ENCODE results near the gene C16orf87. TPM values are rescaled to one million over a fixed set of nuclear protein-coding genes. Genes with fewer than 3 reads are reported as not detected.

Gene C16orf87
- total RNA-seq, 1 experiment from 2014 or later, result 7.8 TPM

GRCh38 chr16:46857368-46857945, 26.5 kb upstream of the C16orf87 start:
- ChIA-PET CTCF (no interaction called here), POLR2A (ENCODE audit: unreplicated experiment) (interaction anchor here (0.7 kb wide), 1 partner anchor 865 kb away, joined by 4 read pairs; no protein-coding TSS in a partner anchor)
- Histone ChIP-seq H3K4me3 (no peak overlapping the region), H3K9me3 (ENCODE audit: insufficient read depth, low read depth) (no peaks in the 10 kb centered on the region), H3K27ac (no peak overlapping the region), H4K20me1 (ENCODE audit: insufficient read depth) (no peaks in the 10 kb centered on the region), H3K9me2 (ENCODE audit: insufficient read depth) (no peaks in the 10 kb centered on the region), H3K4me1 (replicated peaks; ENCODE audit: insufficient read depth) (peaks cover 13% of the 10 kb centered on the region), H2AFZ (no peak overlapping the region), H3K27me3 (ENCODE audit: insufficient read depth, low read depth) (no peaks in the 10 kb centered on the region), H3K79me2 (ENCODE audit: low read depth) (no peaks in the 10 kb centered on the region), H3K4me2 (no peak overlapping the region), H3K36me3 (ENCODE audit: low read depth) (no peaks in the 10 kb centered on the region), H3F3A (ENCODE audit: insufficient read depth, low read depth) (peaks cover 26% of the 10 kb centered on the region; the same call in 1 of the 2 replicates)
- intact Hi-C loops (cut with micrococcal nuclease; ENCODE audit: unreplicated experiment), result loop anchor here (10.0 kb wide), 1 partner anchor 1307 kb away; no protein-coding TSS in a partner anchor
- no TSS peak for BruUV-seq (replicated peaks)
- no peak for DNase-seq
- TF ChIP-seq CTCF (conservative IDR thresholded peaks at IDR 0.05) (peak; percentile 48), EZH2 (IDR thresholded peaks at IDR 0.05; ENCODE audit: low read depth) (no peak)

DNA sequence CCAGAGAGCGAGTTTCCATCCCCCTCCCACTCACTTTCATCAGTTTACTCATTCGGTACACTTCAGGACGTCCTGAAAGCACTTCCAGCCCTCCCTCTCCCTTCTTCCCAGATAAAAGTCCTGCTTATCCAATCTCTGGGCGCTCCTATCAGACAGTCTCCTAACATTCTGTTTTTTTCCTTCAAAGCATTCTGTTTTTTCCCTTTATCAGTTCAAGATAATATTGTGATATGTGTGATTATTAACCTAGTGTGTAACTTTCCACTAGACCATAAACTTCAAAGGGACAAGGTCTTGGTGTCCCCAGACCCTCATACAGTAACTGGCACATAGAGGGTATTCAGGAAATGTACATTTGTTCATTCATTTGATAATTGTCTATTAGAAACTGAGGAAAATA, 24.4 kb upstream of the C16orf87 start:
- Histone ChIP-seq H2AFZ (no peak overlapping the region), H3K27ac (no peak overlapping the region), H3K79me2 (ENCODE audit: low read depth) (no peaks in the 10 kb centered on the region), H3K4me3 (no peak overlapping the region), H3F3A (ENCODE audit: insufficient read depth, low read depth) (peaks cover 23% of the 10 kb centered on the region; the same call in 1 of the 2 replicates), H3K36me3 (ENCODE audit: low read depth) (no peaks in the 10 kb centered on the region), H3K4me1 (replicated peaks; ENCODE audit: insufficient read depth) (peaks cover 15% of the 10 kb centered on the region), H3K27me3 (ENCODE audit: insufficient read depth, low read depth) (no peaks in the 10 kb centered on the region), H3K9me2 (ENCODE audit: insufficient read depth) (no peaks in the 10 kb centered on the region), H3K4me2 (no peak overlapping the region), H3K9me3 (ENCODE audit: insufficient read depth, low read depth) (no peaks in the 10 kb centered on the region), H4K20me1 (ENCODE audit: insufficient read depth) (no peaks in the 10 kb centered on the region)
- CTCF ChIA-PET, result no interaction called here
- POLR2A ChIA-PET (ENCODE audit: unreplicated experiment), result no interaction called here
- BruUV-seq (replicated peaks), result no TSS peak
- DNase-seq, result no peak
- intact Hi-C loops (cut with micrococcal nuclease; ENCODE audit: unreplicated experiment), result loop anchor here (10.0 kb wide), 1 partner anchor 1309 kb away; no protein-coding TSS in a partner anchor
- no peak for TF ChIP-seq CTCF (conservative IDR thresholded peaks at IDR 0.05)
- TF ChIP-seq EZH2 (IDR thresholded peaks at IDR 0.05; ENCODE audit: low read depth), result no peak

DNA sequence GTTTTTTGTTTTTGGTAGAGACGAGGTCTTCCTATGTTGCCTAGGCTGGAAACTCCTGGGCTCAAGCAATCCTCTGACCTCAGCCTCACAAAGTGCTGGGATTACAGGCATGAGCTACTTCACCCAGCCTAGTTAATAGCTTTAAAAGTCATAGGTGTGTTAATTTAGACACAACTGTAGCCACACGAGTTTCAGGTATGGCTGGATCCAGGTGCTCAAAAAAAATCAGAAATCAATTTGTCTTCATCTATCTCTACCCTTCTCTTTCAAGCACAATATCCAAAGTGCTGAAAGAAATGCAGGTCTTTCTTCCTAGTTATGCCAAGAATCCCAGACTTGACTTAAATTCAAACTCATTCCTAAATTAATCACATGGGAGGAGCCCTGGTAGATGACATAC, 23.9 kb upstream of the C16orf87 start:
- H3K27ac ChIP-seq, result no peak overlapping the region
- no peaks in the 10 kb centered on the region for H3K36me3 ChIP-seq (ENCODE audit: low read depth)
- H3K4me1 ChIP-seq (replicated peaks; ENCODE audit: insufficient read depth), result peaks cover 11% of the 10 kb centered on the region
- no peak overlapping the region for H3K4me3 ChIP-seq
- intact Hi-C loops (cut with micrococcal nuclease; ENCODE audit: unreplicated experiment), result loop anchor here (1.0 to 10.0 kb wide), 3 partner anchors 54 to 1310 kb away; no protein-coding TSS in a partner anchor
- H3K27me3 ChIP-seq (ENCODE audit: insufficient read depth, low read depth), result no peaks in the 10 kb centered on the region
- H3K4me2 ChIP-seq, result no peak overlapping the region
- no peak for DNase-seq
- no peaks in the 10 kb centered on the region for H3K9me3 ChIP-seq (ENCODE audit: insufficient read depth, low read depth)
- no peak for TF ChIP-seq EZH2 (IDR thresholded peaks at IDR 0.05; ENCODE audit: low read depth)
- TF ChIP-seq CTCF (conservative IDR thresholded peaks at IDR 0.05), result no peak
- no peaks in the 10 kb centered on the region for H3K9me2 ChIP-seq (ENCODE audit: insufficient read depth)
- CTCF ChIA-PET, result interaction anchor here (0.9 to 1.6 kb wide), 3 partner anchors 49 to 195 kb away, joined by 3 to 26 read pairs (median 3); no protein-coding TSS in a partner anchor
- peaks cover 17% of the 10 kb centered on the region; the same call in 1 of the 2 replicates for H3F3A ChIP-seq (ENCODE audit: insufficient read depth, low read depth)
- no peaks in the 10 kb centered on the region for H4K20me1 ChIP-seq (ENCODE audit: insufficient read depth)
- H2AFZ ChIP-seq, result no peak overlapping the region
- no peaks in the 10 kb centered on the region for H3K79me2 ChIP-seq (ENCODE audit: low read depth)
- POLR2A ChIA-PET (ENCODE audit: unreplicated experiment), result no interaction called here
- no TSS peak for BruUV-seq (replicated peaks)

Data from PC-9 (cell line).